GM23248 (cell line): ENCODE data around the gene KCNIP1. TPM values are rescaled to one million over a fixed set of nuclear protein-coding genes. Genes with fewer than 3 reads are reported as not detected.
A peak's percentile ranks its signal among the peaks of the same experiment; 100 is the strongest.

ENCODE experiments used
- DNase-seq: peaks from one replicate; pipeline ENCODE4 v3.0.0-alpha.2; 2015
- H2AFZ ChIP-seq: fragments of 200-600 bp; sonication (generic); 2 replicates; pipeline ENCODE4 v1.6.1; 2016; ENCODE audit warnings: antibody characterized with exemption
- H3F3A ChIP-seq: fragments of 200-600 bp; sonication (generic); 2 replicates; pipeline ENCODE4 v1.6.1; 2016; ENCODE audit warnings: mild to moderate bottlenecking, antibody characterized with exemption, mixed run types; ENCODE audit not compliant: insufficient read depth
- H3K27ac ChIP-seq: fragments of 200-600 bp; sonication (generic); 2 replicates; pipeline ENCODE4 v1.5.1; 2016; ENCODE audit warnings: mild to moderate bottlenecking
- H3K27me3 ChIP-seq: fragments of 200-600 bp; sonication (generic); replicated peaks from 2 replicates; pipeline ENCODE4 v1.6.1; 2016; ENCODE audit warnings: mild to moderate bottlenecking; ENCODE audit not compliant: insufficient read depth
- H3K36me3 ChIP-seq: fragments of 200-600 bp; sonication (generic); 2 replicates; pipeline ENCODE4 v1.6.1; 2016; ENCODE audit warnings: low read depth, mild to moderate bottlenecking
- H3K4me1 ChIP-seq: fragments of 200-600 bp; sonication (generic); 2 replicates; pipeline ENCODE4 v1.6.1; 2016; ENCODE audit warnings: mild to moderate bottlenecking; ENCODE audit not compliant: insufficient read depth
- H3K4me2 ChIP-seq: fragments of 200-600 bp; sonication (generic); one replicate; pipeline ENCODE4 v1.6.1; 2016; ENCODE audit warnings: mild to moderate bottlenecking; ENCODE audit not compliant: unreplicated experiment
- H3K4me3 ChIP-seq: fragments of 200-600 bp; sonication (generic); 2 replicates; pipeline ENCODE4 v1.5.1; 2016; ENCODE audit warnings: mild to moderate bottlenecking
- H3K79me2 ChIP-seq: fragments of 200-600 bp; sonication (generic); 2 replicates; pipeline ENCODE4 v1.6.1; 2016; ENCODE audit warnings: mild to moderate bottlenecking; ENCODE audit not compliant: insufficient read depth
- H3K9ac ChIP-seq: fragments of 200-600 bp; sonication (generic); 2 replicates; pipeline ENCODE4 v1.6.1; 2016; ENCODE audit warnings: mild to moderate bottlenecking
- H3K9me2 ChIP-seq: fragments of 200-600 bp; sonication (generic); 2 replicates; pipeline ENCODE4 v1.6.1; 2016; ENCODE audit warnings: mixed run types, mild to moderate bottlenecking, moderate library complexity; ENCODE audit not compliant: insufficient read depth
- H3K9me3 ChIP-seq: fragments of 200-600 bp; sonication (generic); one replicate; pipeline ENCODE4 v1.6.1; 2017; ENCODE audit warnings: low read depth
- H4K20me1 ChIP-seq: fragments of 200-600 bp; sonication (generic); 2 replicates; pipeline ENCODE4 v1.6.0; 2016; ENCODE audit not compliant: insufficient read depth
- EZH2 ChIP-seq: fragments of 200-600 bp; sonication (generic); IDR thresholded peaks from 2 replicates; pipeline ENCODE4 v1.6.1; 2018; ENCODE audit warnings: antibody characterized with exemption, mild to moderate bottlenecking; ENCODE audit not compliant: insufficient read depth, poor library complexity, severe bottlenecking
- EZH2phosphoT487 ChIP-seq: fragments of 200-600 bp; sonication (generic); IDR thresholded peaks from 2 replicates; pipeline ENCODE4 v1.6.1; 2018; ENCODE audit warnings: antibody characterized with exemption, moderate library complexity, mild to moderate bottlenecking, low read depth; ENCODE audit not compliant: insufficient read depth
- WGBS, 2 experiments: methylation state at CpG; one replicate each; pipeline ENCODE4 v1.1.6; 2015 to 2017; ENCODE audit warnings: low lambda C conversion rate in 2 of 2, low coverage in 1 of 2; ENCODE audit errors: missing lambda C conversion rate in 2 of 2; 5-methylcytosine and 5-hydroxymethylcytosine counted together
- in situ Hi-C: fragments of 300-500 bp; cut with MboI; formaldehyde crosslinking; loops from 2 replicates; pipeline ENCODE4 v1.15.0; 2020
- polyA plus RNA-seq: library from polyadenylated mRNA; unstranded; fragments of >200 nt; fragmentation: Nextera tagmentation; extraction: Ambion mirVana; gene quantifications from 2 replicates; pipeline ENCODE4 v1.2.1, GENCODE V29; 2016
- total RNA-seq: library from RNA; depleted of rRNA; stranded (reverse); fragments of >200 nt; shearing (Covaris generic); gene quantifications from 2 replicates; pipeline ENCODE4 v1.2.3, GENCODE V29; 2014

The KCNIP1 gene
- total and polyA plus RNA-seq, 2 experiments from 2014 or later: not detected

DNA sequence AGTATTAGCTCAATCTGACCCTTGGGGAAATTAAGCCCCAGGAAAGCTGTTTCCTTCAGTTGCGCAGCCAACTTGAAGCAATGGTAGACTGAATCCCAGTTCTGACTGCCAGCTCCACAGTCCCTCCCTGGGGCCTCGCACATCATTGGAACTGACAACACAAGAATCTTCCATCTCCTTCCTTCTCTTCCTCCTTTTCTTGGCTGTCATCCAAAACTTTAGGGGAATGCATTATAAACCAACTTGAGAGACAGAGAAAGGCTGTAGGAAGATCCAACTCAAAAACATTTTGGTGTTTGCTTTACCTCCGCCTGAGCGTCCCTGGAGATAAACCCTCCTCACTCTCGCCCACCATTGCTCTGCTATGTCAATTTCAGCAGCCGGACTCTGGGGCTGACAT is 16.6 kb downstream of the KCNIP1 start:
- 72 to 73% methylated on average over 6 of the region's 6 CpGs for whole genome bisulfite sequencing, 2 experiments
- Histone ChIP-seq H3K9ac (no peak overlapping the region), H3K4me2 (no peak overlapping the region), H3F3A (peaks cover 14% of the 10 kb centered on the region), H4K20me1 (no peaks in the 10 kb centered on the region), H3K27me3 (peaks cover 38% of the 10 kb centered on the region), H3K79me2 (no peaks in the 10 kb centered on the region), H2AFZ (no peak overlapping the region), H3K36me3 (no peaks in the 10 kb centered on the region), H3K4me3 (no peak overlapping the region), H3K27ac (no peak overlapping the region), H3K9me2 (no peaks in the 10 kb centered on the region), H3K4me1 (peaks cover 16% of the 10 kb centered on the region), H3K9me3 (no peaks in the 10 kb centered on the region)
- no peak for DNase-seq
- no peak for TF ChIP-seq EZH2phosphoT487
- TF ChIP-seq EZH2: no peak
- in situ Hi-C loops: no loop called here

DNA sequence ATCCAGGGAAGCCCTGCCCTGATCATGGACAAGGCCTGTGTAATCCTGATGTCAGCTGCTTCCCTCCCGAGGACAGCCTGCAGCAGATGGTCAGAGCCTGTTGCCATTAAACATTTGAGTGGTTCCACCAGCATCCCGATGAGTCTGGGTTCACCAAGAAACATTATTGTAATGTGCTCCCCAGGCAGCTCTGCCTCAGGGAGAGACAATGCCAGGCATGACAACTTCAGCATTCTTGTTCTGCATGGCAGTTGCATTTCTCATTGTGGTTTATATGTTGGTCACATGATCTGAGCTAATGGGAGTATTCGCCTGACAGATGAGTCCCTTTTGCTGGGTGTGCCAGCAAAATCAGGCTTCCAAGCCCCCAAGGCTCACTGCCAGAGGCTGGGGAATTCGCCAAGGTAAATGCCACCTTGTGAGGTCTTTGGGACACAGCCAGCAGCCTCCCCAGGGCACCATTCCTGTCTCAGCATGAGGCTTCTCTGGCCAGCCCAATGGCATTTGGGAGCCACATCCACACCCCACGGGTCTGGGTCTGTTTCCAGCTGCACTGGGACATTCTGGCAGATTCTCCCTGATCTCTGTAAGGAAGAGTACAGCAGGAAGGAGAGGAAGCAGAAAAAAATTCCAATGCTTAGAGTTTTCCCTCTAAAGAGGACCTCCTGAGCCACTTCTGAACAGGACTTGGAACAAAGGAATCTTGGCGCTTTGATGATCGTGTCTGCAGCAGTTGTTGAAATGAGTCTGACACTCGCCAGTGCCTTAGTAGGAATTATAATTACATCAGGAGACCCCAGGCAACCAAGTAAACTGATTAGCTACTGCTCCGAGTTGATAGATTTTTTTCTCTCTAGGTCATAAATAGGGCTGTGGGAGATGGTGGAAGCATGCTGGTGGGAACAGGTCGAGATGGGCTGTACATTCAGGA is 18.7 kb downstream of the KCNIP1 start:
- Histone ChIP-seq H3K79me2 (no peaks in the 10 kb centered on the region), H3K4me3 (no peak overlapping the region), H3K9ac (no peak overlapping the region), H3K9me3 (no peaks in the 10 kb centered on the region), H3K27ac (no peak overlapping the region), H3K36me3 (no peaks in the 10 kb centered on the region), H2AFZ (no peak overlapping the region), H3K9me2 (no peaks in the 10 kb centered on the region), H3K27me3 (peaks cover 38% of the 10 kb centered on the region), H4K20me1 (no peaks in the 10 kb centered on the region), H3K4me1 (peaks cover 16% of the 10 kb centered on the region), H3F3A (peaks cover 14% of the 10 kb centered on the region), H3K4me2 (peak overlapping the region; percentile 44)
- no peak for TF ChIP-seq EZH2phosphoT487
- DNase-seq: peak; percentile 86
- in situ Hi-C loops: no loop called here
- WGBS, 2 experiments: 2 to 3% methylated on average over 10 of the region's 10 CpGs

DNA sequence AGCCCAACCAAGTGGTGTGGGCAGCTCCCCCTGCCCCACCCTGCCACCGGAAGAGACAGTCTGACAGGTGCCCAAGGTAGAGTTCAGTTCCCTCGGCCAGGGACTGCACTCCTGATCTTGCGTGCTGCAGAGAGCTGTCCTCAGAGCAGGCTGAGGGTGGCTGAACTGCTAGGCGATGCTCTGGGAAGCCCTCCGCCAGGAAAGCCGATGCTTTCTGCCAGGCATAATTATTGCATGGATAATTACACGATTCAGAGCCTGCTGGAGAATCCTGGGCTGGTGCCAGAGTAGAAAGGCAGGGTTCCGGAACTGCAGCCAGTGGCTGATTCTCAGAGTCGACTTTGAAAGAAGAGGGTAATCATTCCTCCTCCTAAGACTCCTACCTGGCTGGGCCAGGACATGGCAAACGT is 19.3 kb downstream of the KCNIP1 start:
- no peak overlapping the region for H2AFZ ChIP-seq
- H3K36me3 ChIP-seq: no peaks in the 10 kb centered on the region
- no peak overlapping the region for H3K4me3 ChIP-seq
- peak; percentile 29 for DNase-seq
- TF ChIP-seq EZH2 (no peak), EZH2phosphoT487 (no peak)
- WGBS, 2 experiments: 4 to 6% methylated on average over 10 of the region's 10 CpGs
- no peaks in the 10 kb centered on the region for H3K79me2 ChIP-seq
- peaks cover 14% of the 10 kb centered on the region for H3F3A ChIP-seq
- peak overlapping the region; percentile 44 for H3K4me2 ChIP-seq
- no peaks in the 10 kb centered on the region for H4K20me1 ChIP-seq
- H3K27ac ChIP-seq: no peak overlapping the region
- H3K9ac ChIP-seq: no peak overlapping the region
- H3K9me3 ChIP-seq: no peaks in the 10 kb centered on the region
- peaks cover 44% of the 10 kb centered on the region for H3K27me3 ChIP-seq
- H3K4me1 ChIP-seq: peaks cover 16% of the 10 kb centered on the region
- in situ Hi-C loops: no loop called here
- H3K9me2 ChIP-seq: no peaks in the 10 kb centered on the region

DNA sequence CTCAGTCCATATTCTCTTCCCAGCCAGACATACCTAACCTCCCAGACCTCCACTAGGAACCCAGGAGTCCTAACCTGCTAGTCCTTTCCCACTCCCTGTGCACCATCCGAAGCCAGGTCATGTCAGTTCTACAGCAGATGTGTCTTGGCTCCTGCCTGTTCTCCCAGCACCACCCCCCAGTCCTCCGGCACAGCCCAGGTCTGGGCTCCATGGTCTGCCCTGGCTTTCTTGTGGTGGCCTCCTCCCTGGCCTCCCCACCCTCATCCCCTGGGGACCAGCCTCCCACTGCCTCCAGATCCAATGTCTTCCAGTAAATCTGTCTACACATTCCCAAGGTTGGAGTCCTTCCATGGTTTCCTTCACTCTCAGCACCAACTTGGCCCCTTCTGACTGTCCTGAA is 20.0 kb downstream of the KCNIP1 start:
- H2AFZ ChIP-seq: no peak overlapping the region
- in situ Hi-C loops: no loop called here
- H3K4me3 ChIP-seq: no peak overlapping the region
- H3K9me2 ChIP-seq: no peaks in the 10 kb centered on the region
- H3K27ac ChIP-seq: no peak overlapping the region
- no peak overlapping the region for H3K4me2 ChIP-seq
- no peaks in the 10 kb centered on the region for H4K20me1 ChIP-seq
- H3K79me2 ChIP-seq: no peaks in the 10 kb centered on the region
- TF ChIP-seq EZH2: no peak
- no peak for TF ChIP-seq EZH2phosphoT487
- no peaks in the 10 kb centered on the region for H3K36me3 ChIP-seq
- peaks cover 47% of the 10 kb centered on the region for H3K27me3 ChIP-seq
- H3K9ac ChIP-seq: no peak overlapping the region
- WGBS, 2 experiments: 72 to 78% methylated on average over 2 of the region's 2 CpGs
- DNase-seq: no peak
- peaks cover 14% of the 10 kb centered on the region for H3F3A ChIP-seq
- no peaks in the 10 kb centered on the region for H3K9me3 ChIP-seq
- H3K4me1 ChIP-seq: peaks cover 16% of the 10 kb centered on the region
